Dermis lymphatic vessel endothelial cell (primary cell): ENCODE measurements around the gene ZDHHC15. TPM values are rescaled to one million over a fixed set of nuclear protein-coding genes. Genes with fewer than 3 reads are reported as not detected.

Source experiments
- total RNA-seq: library from RNA; depleted of rRNA; stranded (reverse); fragments of >200 nt; gene quantifications from 2 replicates; pipeline ENCODE4 v1.2.1, GENCODE V29; 2014

ZDHHC15 gene
- not detected in 2 replicates for total RNA-seq

GRCh38 chrX:75522565-75523431, at the start of gene ZDHHC15:
TSS of gene ZDHHC15 (minus strand) at chrX:75523037. CDS start at chrX:75523024, 13 bp downstream.

Other genes with a start within 250 kb of the ZDHHC15 start
- 18.1 and 18.7 TPM in 2 replicates for gene UPRT, start 249.0 kb downstream of the ZDHHC15 start, total RNA-seq